Prostate gland (tissue), 2 donors: ENCODE results near the gene SCUBE1. TPM values are rescaled to one million over a fixed set of nuclear protein-coding genes. Genes with fewer than 3 reads are reported as not detected.

Experiments
- DNase-seq: peaks from one replicate; pipeline ENCODE4 v3.0.0-alpha.2; 2019; ENCODE audit warnings: low spot score
- H3K27ac ChIP-seq, 2 donors: fragments of 200-600 bp; sonication (generic); 2 replicates each; pipeline ENCODE4 v1.5.1; 2017 to 2019
- H3K27me3 ChIP-seq: fragments of 200-600 bp; sonication (generic); replicated peaks from 2 replicates; pipeline ENCODE4 v1.5.1; 2019; ENCODE audit not compliant: insufficient read depth
- H3K36me3 ChIP-seq, 2 donors: fragments of 200-600 bp; sonication (generic); 1 replicate in 1 of 2; 2 replicates in 1 of 2; pipeline versions ENCODE4 v1.5.1 to v1.8.1; 2017 to 2019
- H3K4me1 ChIP-seq: fragments of 200-600 bp; sonication (generic); replicated peaks from 2 replicates; pipeline ENCODE4 v1.5.1; 2019
- H3K4me3 ChIP-seq, 2 donors: fragments of 200-600 bp; sonication (generic); 2 replicates each; pipeline ENCODE4 v1.5.1; 2017 to 2019
- H3K9me3 ChIP-seq: fragments of 200-600 bp; sonication (generic); 2 replicates; pipeline ENCODE4 v1.5.1; 2017
- POLR2A ChIP-seq: fragments of 450-650 bp; IDR thresholded peaks from one replicate; pipeline ENCODE4 v1.6.1; 2016; ENCODE audit warnings: antibody characterized with exemption, mild to moderate bottlenecking
- POLR2AphosphoS5 ChIP-seq: sonication (generic); formaldehyde crosslinking; IDR thresholded peaks from one replicate; pipeline ENCODE4 v1.6.1; 2017; ENCODE audit warnings: antibody characterized with exemption
- WGBS: methylation state at CpG from one replicate; pipeline ENCODE4 v1.1.5; 2018; 5-methylcytosine and 5-hydroxymethylcytosine counted together
- intact Hi-C: fragments of 100-400 bp; cut with DNase I; formaldehyde crosslinking; loops from one replicate; pipeline ENCODE4 v1.14.2; 2022
- total RNA-seq, 2 donors: library from RNA; depleted of rRNA; stranded (reverse); fragments of >200 nt; gene quantifications; one replicate each; pipeline ENCODE4 v1.1.0, GENCODE V29; 2016
- TF ChIP-seq, protein P1 (sequence below), 4 experiments: fragments of 200-600 bp in 2 of 4; fragments of 450-650 bp in 2 of 4; sonication (generic) in 2 of 4; IDR thresholded peaks; 1 replicate in 3 of 4; 2 replicates in 1 of 4; pipeline ENCODE4 v1.5.1; 2016 to 2019; ENCODE audit warnings: antibody characterized with exemption in 4 of 4, mild to moderate bottlenecking in 2 of 4, moderate library complexity in 2 of 4

The SCUBE1 gene
- total RNA-seq, 2 donors from 2014 or later, result 0.68 to 23.5 TPM

- Histone ChIP-seq H3K36me3 (no peaks in the 10 kb centered on the region), H3K27me3 (no peaks in the 10 kb centered on the region), H3K9me3 (no peaks in the 10 kb centered on the region), H3K4me3 (no peak overlapping the region), H3K4me1 (no peaks in the 10 kb centered on the region), H3K27ac (no peak overlapping the region)
- TF ChIP-seq, protein P1, sequence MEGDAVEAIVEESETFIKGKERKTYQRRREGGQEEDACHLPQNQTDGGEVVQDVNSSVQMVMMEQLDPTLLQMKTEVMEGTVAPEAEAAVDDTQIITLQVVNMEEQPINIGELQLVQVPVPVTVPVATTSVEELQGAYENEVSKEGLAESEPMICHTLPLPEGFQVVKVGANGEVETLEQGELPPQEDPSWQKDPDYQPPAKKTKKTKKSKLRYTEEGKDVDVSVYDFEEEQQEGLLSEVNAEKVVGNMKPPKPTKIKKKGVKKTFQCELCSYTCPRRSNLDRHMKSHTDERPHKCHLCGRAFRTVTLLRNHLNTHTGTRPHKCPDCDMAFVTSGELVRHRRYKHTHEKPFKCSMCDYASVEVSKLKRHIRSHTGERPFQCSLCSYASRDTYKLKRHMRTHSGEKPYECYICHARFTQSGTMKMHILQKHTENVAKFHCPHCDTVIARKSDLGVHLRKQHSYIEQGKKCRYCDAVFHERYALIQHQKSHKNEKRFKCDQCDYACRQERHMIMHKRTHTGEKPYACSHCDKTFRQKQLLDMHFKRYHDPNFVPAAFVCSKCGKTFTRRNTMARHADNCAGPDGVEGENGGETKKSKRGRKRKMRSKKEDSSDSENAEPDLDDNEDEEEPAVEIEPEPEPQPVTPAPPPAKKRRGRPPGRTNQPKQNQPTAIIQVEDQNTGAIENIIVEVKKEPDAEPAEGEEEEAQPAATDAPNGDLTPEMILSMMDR (IDR thresholded peaks at IDR 0.05), result no peak
- 92% methylated on average over 1 of the region's 1 CpG for WGBS
- intact Hi-C loops, result no loop called here
- DNase-seq, result no peak
Observed at GRCh38 chr22:43218786-43219185, 124.4 kb downstream of the SCUBE1 start.

- Histone ChIP-seq H3K9me3 (no peaks in the 10 kb centered on the region), H3K4me3 (no peak overlapping the region), H3K4me1 (no peaks in the 10 kb centered on the region), H3K27me3 (no peaks in the 10 kb centered on the region), H3K27ac (no peak overlapping the region), H3K36me3 (no peaks in the 10 kb centered on the region)
- TF ChIP-seq POLR2AphosphoS5, result no peak
- TF ChIP-seq, protein P1 (IDR thresholded peaks at IDR 0.05), result no peak
- no peak for TF ChIP-seq POLR2A
- WGBS, result 81% methylated on average over 31 of the region's 32 CpGs
- intact Hi-C loops, result no loop called here
- no peak for DNase-seq
Observed at GRCh38 chr22:43217285-43218030, 125.7 kb downstream of the SCUBE1 start.

DNA sequence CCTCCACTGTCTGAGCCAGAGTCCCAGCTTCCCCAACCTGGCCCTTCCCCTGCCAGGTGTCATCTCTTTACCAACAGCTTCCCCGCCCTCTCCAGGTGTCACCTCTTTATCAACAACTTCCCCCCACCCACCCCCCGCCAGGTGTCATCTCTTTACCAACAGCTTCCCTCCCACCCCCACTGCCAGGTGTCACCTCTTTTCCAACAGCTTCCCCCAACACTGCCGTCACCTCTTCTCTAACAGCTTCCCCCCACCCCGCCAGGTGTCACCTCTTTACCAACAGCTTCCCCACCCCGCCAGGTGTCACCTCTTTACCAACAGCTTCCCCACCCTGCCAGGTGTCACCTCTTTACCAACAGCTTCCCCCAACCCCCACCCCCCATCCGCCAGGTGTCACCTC is 126.4 kb downstream of the SCUBE1 start:
- WGBS, result 89% methylated on average over 6 of the region's 6 CpGs
- Histone ChIP-seq H3K4me3 (no peak overlapping the region), H3K27ac (no peak overlapping the region), H3K27me3 (no peaks in the 10 kb centered on the region), H3K4me1 (no peaks in the 10 kb centered on the region), H3K9me3 (no peaks in the 10 kb centered on the region), H3K36me3 (no peaks in the 10 kb centered on the region)
- TF ChIP-seq, protein P1 (IDR thresholded peaks at IDR 0.05), result no peak
- no peak for TF ChIP-seq POLR2A
- no peak for TF ChIP-seq POLR2AphosphoS5
- no peak for DNase-seq
- intact Hi-C loops, result no loop called here

GRCh38 chr22:43213962-43214361 is 129.2 kb downstream of the SCUBE1 start:
- Histone ChIP-seq H3K27ac (no peak overlapping the region), H3K9me3 (no peaks in the 10 kb centered on the region), H3K36me3 (no peaks in the 10 kb centered on the region), H3K4me3 (no peak overlapping the region), H3K27me3 (no peaks in the 10 kb centered on the region), H3K4me1 (no peaks in the 10 kb centered on the region)
- 75% methylated on average over 4 of the region's 12 CpGs for WGBS
- intact Hi-C loops, result no loop called here
- TF ChIP-seq POLR2AphosphoS5 (no peak), POLR2A (no peak)
- TF ChIP-seq, protein P1 (IDR thresholded peaks at IDR 0.05), result no peak
- no peak for DNase-seq

- no peak for DNase-seq
- Histone ChIP-seq H3K4me3 (no peak overlapping the region), H3K9me3 (no peaks in the 10 kb centered on the region), H3K36me3 (no peaks in the 10 kb centered on the region), H3K27me3 (no peaks in the 10 kb centered on the region), H3K4me1 (no peaks in the 10 kb centered on the region), H3K27ac (no peak overlapping the region)
- intact Hi-C loops, result no loop called here
- 18% methylated on average over 8 of the region's 8 CpGs for WGBS
- TF ChIP-seq POLR2AphosphoS5 (no peak), POLR2A (no peak)
- TF ChIP-seq, protein P1 (IDR thresholded peaks at IDR 0.05), result no peak
Observed at GRCh38 chr22:43213051-43213450, 130.1 kb downstream of the SCUBE1 start.
